Cerebellar cortex (tissue), 1 donor: ENCODE measurements around the gene HS1BP3.

Experiments
- DNase-seq: peaks from one replicate; pipeline ENCODE4 v3.0.0-alpha.2; 2015; ENCODE audit warnings: low spot score

The HS1BP3 gene

DNA sequence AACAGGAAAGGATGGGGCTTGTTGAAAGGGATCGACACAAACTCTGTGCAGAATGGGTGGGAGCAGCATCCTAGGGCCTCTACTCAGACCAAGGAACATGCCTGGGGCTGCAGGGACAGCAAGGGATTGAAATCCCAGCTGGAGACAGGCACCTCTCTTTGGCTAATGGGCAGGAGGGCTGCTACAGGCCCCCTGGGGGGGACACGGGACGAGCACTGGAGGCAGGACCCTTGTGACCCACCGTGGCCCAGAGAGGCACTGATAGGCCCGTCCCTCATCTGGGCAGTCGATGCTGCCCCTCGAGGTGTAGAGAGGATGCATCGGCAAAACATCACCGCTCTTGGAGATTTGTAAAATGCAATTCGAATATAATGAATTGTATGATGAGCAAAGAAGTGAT, 5.1 kb downstream of the HS1BP3 start:
- no peak for DNase-seq

DNA sequence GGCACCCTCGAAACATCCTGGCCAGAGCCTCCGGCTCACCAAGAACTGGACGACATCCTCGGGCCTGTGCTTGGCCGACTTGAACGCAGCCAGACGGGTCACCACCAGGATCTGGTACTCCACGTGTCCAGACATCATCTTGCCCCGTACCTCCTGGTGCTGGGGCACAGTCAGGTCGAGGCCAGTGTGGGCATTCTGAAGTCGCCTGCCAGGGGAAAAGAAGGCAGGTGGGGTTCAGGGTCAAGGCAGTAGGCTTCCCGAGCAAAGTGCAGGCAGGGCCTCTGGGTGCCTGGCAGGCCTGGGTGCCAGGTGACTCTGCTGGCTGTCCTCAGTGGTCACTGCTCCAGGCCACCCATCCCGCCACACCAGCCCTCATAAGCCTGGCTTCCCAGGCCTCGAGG, 5.6 kb downstream of the HS1BP3 start:
- no peak for DNase-seq

DNA sequence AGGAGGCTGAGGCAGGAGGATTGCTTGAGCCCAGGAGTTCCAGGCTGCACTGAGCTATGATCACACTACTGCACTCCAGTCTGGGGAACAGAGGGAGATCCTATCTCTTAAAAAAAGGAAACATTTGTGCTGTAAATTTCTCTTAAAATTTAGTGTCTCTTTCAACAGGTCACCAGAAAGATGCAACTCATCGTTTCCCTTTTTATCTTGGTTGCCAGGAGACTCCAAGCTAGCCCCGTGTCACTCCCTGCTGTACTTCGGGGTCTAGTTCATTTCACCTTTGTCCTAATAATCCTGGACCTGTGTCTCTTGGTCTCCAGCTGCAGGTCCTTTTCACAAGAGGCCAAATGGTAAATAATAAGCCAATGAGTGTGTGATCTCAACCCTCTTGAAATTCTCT, 7.1 kb downstream of the HS1BP3 start:
- no peak for DNase-seq

DNA sequence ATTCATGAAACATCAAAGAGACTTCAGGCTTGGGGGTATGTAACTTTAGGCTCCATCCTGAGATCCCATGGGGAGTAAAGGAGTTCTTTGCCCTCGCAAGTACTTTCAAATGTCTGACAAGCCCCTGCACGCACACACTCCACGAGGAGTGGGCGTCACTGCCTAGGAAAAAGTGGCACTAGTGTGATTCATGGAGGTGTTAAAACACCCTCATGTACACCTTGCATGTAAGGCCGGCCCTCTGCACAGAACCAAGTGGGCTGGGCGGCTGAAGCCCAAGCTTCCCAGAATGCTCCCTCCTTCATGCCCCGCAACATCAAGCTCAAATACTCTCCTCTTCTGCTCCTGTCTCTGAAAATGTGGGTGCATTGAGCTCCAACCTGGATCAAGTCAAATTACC, 7.8 kb downstream of the HS1BP3 start:
- no peak for DNase-seq

DNA sequence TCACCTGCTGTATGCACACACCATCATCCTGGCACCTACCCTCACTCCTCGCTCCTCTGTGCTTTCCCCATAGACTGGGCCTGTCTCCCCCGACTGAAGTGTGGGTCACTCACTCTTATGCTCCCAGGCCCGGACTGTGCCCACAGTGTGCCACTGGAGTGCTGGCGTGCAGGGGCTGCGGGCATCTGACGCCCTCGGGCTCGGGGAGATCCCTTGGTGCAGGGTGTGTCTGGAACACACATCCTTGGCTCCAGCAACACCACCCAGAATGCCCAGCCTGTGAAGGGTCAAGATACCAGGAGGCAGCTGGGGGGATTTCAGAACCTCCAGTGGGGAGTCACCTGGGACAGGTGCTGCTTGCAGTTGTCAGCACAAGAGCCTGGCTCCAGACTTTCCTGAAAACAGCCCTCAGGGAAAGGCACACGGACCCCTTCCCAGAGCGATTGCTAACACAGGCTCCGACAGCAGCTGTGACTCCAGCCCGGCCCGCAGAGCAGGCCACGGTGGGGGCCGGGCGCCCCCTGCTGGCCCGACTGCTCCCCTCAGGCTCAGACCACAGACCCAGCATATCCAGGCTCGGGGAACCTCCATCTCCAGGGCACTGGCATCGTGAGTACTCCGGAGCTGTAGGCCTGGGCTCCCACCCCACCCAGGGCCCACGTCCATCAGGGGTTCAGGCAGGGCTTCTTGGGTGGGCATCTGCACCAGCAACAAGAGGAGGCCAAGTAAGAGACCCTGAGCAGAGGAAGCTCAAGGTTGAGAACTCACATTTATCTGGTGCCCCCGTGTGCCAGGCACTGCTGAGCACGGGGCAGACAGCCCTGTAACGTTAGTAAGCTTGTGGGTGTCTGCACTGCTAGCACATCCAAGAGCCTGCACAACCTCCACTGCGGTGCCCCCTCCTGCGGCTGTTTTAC, 8.6 kb downstream of the HS1BP3 start:
- peak; percentile 68 for DNase-seq

DNA sequence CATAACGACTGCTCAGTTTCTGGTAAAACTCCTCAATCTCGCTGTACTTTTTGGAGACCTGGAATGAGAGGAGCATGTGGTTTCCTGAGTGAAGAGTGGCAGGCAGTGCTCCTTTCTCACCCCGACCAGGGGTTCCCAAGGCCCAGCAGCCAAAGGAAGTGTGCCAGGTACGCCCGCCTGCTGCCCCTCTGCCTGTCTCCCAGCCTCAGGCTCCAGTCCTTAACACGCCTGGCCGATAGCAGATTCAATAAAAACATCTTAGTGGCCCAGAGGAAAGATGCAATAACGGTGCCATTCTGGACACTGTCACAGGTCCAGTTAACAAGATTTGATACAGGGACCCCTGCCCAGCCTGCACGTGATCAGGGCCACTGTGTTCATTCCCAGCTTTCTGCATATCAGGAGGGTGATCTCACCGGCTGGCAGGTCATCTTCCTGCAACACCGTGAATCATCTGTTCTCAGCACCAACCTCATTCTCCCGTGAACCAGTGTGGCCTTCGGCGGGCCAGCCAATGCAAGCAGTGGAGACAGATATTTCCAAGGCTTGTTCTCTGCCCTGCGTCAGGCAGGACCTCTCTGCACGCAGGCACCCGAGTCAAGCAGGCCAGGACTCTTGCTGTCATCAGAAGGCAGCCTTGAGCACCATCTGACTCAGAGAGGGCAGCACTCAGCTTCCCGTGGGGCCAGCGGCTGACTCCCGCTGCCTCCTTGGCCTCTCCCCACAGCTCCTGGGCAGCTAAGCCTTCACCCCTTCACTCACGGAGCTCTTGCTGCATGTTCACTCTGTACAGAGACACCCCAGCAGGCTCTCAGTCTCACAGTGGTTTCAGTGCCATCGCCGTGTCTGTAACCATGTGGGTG, 9.5 kb downstream of the HS1BP3 start:
- peak; percentile 59 for DNase-seq

DNA sequence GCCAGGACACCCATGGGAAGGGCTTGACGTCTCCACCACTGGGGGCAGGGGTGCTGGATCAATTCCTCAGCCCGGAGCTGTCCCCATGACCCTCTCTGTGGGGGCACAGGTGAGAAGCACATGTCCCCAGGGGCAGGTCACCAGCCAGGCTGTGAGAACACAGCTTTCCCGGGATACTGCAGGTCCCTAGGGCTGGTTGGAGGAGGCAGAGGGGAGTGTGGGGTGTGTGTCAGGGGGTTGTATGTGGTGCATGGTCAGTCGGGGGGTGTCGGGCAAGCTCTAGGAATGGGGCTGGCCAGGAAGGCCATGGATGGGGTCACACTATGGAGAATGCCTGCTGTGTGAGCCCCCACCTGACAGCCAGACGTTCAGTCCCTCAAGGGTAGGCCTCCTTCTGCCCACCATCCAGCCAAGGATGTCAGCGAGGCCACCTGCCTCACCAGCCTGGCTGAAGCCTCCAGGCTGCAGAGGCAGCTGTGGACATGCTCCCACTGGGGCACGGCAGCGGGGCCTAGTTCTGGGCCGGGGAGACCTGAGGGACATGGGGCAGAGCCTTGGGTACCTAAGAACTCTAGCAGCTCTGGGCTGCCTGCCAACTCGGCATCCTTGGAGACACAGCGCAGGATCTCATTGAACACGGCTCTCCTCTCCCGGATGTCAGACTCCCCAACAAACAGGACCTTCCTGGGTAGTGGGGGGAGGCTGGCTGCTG, 10.3 kb downstream of the HS1BP3 start:
- DNase-seq = peak; percentile 34

DNA sequence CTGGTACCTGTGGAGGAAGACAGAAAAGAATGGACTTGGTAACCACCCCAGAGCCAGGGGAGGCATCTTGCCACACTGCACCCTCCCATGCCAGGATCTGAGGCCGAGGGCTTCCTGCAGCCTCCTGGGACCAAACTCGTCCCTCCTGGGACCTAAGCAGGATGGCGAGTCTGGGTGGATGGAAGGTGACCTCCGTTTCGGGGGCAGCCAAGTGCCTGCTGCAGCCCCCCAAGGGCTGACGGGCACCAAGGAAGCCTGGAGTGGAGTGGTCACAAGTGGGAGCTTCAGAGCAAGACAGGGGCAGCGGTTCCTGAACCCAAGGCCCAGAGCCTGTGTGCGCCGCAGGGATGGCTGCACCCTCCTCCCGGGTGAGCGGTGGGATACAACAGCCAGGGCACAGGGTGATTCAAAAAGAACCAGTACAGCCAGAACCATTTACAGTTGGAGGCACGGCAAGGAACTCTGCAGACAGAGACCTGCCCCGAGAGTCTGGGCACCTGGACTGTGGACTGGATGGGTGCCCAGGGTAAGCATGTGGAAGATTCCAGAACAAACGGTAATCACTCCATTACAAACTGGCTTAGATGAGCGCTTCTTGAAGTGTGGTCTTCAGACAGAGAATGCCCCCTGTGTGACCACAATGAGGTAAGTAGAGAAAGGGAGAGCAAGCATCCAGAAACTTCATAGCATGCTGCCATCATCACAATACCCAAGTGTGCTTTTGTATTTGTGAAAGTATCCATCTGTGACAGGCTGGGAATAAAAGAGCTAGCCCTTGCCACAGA, 12.1 kb downstream of the HS1BP3 start:
- no peak for DNase-seq

DNA sequence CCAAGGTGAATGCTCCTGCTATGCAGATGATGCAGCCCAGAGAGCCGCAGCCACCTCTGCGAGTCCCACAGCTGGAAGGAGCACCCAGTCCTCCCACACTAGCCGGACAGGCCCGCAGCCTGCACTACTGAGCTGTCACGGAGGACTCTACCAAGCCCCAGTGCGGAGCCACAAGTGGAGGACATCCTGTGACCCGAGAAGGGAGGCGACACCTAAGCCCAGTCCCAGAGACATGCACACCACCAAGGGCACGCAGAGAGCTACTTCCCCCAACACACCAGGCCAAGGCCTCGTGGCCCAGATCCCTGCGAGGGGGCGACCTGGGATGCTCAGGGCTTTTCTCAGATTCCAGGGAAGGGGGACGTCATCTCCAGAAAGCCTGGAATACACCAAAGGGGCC, 12.9 kb downstream of the HS1BP3 start:
- no peak for DNase-seq

DNA sequence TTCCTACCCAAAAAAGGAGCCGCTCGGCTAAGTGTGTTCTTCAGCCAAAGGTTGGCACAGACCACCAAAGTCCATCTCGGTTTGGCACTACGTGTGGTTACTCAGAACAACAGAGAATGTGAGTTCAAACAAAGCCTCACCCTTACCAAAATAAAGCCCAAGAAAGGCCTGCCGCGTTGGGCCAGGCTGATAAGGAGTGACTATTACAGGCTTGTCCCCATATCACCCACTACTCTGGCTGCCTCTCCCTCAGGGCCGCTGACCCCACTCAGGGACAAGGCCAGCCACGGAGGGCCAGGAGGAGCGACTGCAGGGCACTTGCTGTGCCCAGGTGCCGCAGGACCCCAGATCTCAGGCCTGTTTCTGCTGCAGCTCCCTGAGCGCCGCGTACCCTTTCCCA, 13.8 kb downstream of the HS1BP3 start:
- DNase-seq = no peak

DNA sequence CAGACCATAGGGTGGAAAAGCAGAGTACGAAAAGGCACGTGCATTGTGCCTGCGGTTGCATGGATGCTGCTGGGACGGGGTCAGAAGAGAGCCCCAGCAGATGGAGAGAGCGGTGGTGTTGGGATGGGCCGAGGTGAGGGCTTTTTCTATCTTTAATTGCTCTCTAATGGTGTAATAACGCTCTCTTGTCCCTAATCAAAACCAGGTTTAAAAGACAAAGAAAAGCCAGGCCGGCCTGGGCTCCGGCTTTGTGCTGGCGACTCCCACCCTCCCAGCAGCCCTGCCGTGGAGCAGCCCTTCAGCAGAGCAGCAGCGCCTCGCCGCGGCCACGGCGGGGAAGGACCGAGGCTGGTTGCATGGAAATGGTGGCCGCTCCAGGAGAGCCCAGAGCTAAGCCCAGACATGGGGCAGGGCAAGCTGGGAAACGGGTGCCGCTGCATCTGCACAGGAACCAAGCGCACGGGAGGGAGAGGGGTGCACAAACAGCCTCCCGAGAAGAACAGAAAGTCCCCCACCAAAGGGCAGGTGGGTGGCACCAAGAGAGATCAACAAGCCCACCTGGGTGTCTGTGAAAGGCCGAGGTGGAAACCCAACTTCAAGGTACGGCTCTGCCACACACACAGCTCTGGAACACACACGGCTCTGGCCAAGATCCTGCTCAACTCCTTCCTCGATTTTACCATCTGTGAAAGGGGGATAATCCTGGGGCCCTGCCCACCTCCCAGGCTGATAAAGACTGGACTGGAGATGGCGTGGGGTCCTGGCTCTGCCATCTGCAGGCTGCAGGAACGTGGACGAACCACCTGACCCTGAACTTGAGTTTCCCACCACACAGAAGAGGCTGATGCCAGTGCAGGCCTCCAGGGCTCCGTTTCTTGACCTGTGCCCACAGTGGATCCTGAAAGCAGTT, 15.0 kb downstream of the HS1BP3 start:
- DNase-seq = peak; percentile 84

DNA sequence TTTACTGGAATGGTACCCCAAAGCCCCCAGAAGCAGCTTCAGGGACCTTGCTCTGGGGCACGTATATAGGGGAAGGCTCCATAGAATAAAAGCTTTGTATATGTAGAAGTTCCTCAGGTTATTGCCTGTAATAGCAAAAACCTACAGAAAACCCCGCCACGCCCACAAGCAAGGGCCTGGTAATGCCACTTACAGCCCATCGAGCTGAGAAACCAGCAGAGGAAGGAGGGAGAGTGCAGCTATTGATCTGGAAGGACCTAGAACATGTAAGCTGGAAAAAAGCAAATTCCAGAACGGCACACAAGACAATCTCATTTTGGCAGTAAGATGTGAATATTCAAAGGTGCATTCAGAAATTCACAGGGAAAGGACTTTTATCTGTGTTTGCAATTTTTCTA, 15.8 kb downstream of the HS1BP3 start:
- DNase-seq = no peak

DNA sequence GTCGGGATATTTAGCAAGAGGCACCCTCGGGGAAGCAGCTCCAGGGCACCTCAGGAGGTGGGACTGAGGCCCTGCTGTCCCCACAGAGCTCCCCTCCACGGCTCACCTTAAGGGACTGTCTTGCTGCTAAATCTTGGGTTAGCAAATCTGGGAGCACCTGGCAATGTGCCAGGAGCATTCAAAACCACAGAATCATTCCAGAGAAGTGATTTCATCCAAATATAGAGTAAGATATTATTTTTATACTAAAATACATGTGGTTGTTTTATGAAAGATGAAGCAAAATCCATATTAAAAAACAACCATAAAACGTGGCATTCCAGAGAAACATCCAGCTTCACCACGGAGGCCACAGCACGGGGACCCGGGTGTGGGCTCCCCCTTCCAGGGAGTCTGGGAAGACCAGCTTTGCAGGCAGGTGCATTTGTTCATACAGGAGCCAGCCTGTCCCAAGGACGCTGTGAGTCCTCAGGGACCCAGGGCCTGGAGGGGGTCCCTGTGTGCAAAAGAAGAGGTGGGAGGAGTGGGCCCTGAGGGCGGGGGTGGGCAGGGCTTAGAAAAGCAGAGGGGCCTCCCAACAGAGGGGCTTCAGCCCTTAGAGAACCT, 16.3 kb downstream of the HS1BP3 start:
- DNase-seq = no peak

DNA sequence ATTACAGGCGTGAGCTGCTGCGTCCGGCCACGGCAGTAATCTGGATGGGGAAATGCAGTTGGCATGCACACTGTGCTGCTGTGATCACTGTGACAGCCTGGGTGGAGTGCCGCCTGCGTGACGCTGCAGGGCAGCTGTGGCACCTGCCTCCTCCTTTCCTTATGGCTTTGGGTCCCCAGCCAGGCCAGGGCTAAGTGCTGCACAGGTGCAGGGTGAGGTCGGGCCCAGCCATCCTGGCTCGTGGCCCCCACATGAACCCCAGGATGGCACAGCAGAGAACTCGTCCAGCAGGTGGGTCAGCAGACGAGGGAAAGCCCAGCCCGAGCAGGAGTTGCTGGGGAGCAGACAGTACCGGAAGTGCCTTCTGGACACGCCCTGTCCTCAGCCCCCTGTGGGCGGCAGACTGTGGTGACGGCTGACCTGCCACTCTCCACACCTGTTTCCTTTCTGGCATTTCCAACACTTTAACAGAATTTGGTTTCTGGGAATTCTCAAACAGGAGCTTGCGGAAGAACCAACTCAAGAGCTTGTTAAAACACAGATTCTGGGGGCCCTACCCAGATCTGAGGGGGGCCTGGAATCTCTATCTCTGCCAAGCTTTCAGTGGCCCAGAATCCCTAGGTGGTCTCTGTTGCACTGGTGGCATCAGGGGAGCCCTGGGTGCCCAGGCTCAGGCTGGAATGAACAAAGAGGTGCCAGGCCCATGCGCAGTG, 16.9 kb downstream of the HS1BP3 start:
- no peak for DNase-seq

DNA sequence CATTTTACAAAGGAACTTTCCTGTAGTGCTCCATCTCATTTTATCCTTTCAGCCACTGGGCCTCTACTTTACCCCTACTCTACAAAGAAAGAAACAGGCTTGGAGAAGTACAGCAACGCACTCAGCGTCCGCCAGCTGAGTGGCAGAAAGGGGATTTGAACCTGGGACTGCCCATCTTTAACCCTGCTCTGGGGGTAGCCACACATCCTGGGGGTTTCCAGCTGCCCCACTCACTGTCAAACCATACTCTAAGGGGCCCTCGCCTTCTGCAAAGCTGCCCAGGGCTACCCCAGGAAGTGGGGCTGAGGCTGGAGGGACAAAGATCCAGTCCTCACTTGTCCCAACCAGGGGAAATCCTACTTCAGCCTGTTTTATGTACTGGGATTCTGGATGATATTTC, 17.9 kb downstream of the HS1BP3 start:
- no peak for DNase-seq

DNA sequence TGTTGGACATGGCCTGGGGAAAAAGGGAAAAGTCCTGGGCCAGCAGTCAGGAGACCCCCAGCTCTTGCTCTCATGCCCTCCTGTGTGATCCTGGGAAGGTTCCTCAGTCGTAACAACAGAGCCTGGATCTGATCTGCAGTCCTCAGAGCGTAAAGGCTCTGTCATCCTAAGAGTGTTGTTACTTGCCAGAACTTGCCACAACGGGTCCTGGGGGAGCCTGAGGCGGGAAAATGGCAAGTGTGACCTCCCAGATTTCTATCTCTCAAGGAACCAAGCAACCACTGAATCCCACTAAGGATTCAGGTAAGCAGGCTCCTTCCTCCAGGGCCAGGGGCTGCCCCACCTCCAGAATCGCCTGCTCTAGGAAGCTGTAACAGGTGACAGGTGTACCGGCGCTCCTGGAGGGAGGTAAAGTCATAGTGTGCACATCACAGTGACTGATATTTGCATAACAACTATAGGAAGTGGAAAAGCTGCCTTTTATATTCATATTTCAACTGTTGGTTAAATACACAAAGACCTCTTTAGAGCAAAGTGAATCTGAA, 18.4 kb downstream of the HS1BP3 start:
- no peak for DNase-seq

DNA sequence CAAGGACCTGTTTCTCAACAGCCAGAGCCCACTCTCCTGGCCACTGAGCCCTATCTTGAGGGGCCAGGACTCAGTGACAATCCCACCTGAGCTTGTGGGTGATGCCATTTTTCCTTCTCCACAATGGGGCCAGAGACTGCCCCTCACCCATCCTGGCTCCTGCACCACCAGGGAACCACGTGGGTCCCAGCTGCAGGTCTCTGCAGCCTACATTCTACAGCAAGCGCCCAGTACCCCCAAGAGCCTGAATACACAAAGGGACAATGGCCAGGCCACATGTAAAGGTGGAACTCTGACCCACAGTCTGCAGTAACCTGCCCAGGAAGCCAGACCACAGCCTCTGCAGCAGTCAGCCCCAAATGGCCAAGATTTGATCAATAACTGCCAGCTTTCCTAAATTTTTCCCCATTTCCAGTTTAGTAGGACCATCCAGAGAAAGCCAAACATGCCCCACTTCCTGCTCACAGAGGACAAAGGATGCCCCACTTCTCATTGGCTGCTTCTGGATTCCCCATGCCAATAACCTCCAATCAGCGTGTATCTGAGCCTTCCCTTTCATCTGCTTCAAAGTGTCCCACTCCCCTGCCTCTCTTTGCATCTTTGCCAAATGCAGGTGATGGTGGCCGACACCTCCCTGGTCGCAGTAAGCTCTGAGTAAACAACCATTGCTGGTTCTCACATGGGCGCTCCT, 19.1 kb downstream of the HS1BP3 start:
- no peak for DNase-seq

DNA sequence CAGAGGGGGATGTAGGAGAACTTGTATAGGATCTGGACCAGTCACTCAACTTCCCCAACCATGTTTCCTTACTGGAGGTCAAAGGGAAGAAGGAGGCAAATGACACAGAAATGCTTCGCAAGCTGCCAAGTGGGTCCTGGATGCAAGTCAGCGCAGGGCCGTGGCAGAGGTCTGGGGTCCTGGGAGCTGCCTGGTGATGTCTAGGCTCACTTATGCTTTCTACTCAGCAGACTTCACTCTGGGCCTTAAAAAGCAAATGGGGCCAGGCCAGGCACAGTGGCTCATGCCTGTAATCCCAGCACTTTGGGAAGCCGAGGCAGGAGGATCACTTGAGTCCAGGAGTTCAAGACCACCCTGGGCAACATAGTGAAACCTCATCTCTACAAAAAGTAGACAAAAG, 19.9 kb downstream of the HS1BP3 start:
- DNase-seq = no peak
